ENCODE results near the gene TMIGD1. TPM values are rescaled to one million over a fixed set of nuclear protein-coding genes. Genes with fewer than 3 reads are reported as not detected.

TMIGD1 gene
- total and polyA plus RNA-seq, 12 donors: not detected

DNA sequence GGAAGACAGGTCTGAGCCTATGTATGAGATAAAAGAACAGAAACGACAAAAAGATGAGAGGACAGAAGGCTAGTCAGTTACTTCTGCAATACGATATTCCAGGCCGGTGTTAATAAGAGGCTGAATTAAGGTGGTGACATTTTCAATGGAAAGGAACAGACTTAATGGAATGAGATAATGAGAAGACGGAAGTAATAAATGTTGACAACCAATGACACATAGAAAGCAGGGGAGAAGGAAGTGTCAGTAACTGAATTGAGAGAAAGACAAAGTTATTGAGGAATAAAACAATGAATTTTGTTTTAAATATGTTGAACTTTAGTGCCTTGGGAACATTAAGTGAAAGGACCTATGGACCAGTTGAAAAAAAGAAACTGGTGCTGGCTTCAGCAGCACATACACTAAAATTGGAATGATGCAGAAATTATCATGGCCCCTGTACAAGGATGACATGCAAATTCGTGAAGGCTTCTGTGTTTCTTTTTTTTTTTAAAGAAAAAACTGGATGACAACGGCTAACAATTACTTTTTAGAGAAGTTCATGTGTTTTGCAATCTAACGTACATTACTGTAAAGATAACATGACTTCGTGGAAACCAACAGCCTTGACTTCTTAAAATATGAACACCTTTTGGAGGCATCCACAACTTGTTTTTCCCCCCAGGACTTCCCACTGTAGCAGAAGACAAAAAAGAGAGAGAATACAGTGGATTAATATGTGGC is 26.4 kb upstream of the TMIGD1 start:
- peak overlapping the region in 1 of 10 donors; percentile 69 for H3K27ac ChIP-seq
- peaks cover 0 to 19% (median 10%) of the 10 kb centered on the region in 11 donors for H3K9me3 ChIP-seq
- peaks cover 0 to 28% (median 0%) of the 10 kb centered on the region in 9 donors for H3K4me1 ChIP-seq
- ATAC-seq: no peak
- TF ChIP-seq, protein P1, sequence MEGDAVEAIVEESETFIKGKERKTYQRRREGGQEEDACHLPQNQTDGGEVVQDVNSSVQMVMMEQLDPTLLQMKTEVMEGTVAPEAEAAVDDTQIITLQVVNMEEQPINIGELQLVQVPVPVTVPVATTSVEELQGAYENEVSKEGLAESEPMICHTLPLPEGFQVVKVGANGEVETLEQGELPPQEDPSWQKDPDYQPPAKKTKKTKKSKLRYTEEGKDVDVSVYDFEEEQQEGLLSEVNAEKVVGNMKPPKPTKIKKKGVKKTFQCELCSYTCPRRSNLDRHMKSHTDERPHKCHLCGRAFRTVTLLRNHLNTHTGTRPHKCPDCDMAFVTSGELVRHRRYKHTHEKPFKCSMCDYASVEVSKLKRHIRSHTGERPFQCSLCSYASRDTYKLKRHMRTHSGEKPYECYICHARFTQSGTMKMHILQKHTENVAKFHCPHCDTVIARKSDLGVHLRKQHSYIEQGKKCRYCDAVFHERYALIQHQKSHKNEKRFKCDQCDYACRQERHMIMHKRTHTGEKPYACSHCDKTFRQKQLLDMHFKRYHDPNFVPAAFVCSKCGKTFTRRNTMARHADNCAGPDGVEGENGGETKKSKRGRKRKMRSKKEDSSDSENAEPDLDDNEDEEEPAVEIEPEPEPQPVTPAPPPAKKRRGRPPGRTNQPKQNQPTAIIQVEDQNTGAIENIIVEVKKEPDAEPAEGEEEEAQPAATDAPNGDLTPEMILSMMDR (IDR thresholded peaks at IDR 0.05): no peak
- H3K27me3 ChIP-seq: no peaks in the 10 kb centered on the region
- 66 to 68% methylated on average over 8 of the region's 8 CpGs for WGBS, 2 donors
- H3K36me3 ChIP-seq: no peaks in the 10 kb centered on the region
- DNase-seq: no peak
- intact Hi-C loops (cut with DNase I): no loop called here
- H3K4me3 ChIP-seq: no peak overlapping the region

DNA sequence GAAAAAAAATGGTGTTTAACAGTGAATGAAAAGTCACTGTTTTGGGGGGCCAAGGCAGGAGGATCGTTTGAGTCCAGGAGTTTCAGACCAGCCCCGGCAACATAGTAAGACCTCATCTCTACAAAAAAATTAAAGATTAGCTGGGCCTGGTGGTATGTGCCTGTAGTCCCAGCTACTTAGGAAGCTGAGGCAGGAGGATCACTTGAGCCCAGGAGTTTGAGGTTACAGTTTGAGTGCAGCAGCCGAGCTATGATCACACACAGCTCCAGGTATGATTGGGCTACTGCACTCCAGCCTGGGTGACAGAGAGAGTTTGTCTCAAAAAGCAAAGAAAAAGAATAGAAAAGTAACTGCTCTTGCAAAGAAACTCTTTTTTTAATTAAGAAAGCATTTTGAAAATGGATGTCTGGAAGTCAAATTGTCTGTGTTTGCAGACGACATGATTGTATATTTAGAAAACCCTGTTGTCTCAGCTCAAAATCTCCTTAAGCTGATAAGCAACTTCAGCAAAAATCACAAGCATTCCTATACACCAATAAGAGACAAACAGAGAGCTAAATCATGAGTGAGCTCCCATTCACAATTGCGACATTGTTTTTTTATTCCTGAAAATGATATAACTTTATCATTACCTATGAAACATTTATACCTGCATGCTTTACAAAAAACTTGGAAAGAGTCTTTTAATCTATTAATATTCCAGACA is 24.4 kb upstream of the TMIGD1 start:
- Histone ChIP-seq H3K9me3 (peaks cover 0 to 19% (median 10%) of the 10 kb centered on the region in 11 donors), H3K4me3 (no peak overlapping the region), H3K4me1 (peaks cover 0 to 24% (median 0%) of the 10 kb centered on the region in 9 donors), H3K27me3 (no peaks in the 10 kb centered on the region), H3K36me3 (no peaks in the 10 kb centered on the region), H3K27ac (no peak overlapping the region)
- intact Hi-C loops (cut with DNase I): no loop called here
- TF ChIP-seq, protein P1 (IDR thresholded peaks at IDR 0.05): no peak
- 80 to 82% methylated on average over 5 of the region's 5 CpGs for WGBS, 2 donors
- DNase-seq (no peak), ATAC-seq (no peak)

DNA sequence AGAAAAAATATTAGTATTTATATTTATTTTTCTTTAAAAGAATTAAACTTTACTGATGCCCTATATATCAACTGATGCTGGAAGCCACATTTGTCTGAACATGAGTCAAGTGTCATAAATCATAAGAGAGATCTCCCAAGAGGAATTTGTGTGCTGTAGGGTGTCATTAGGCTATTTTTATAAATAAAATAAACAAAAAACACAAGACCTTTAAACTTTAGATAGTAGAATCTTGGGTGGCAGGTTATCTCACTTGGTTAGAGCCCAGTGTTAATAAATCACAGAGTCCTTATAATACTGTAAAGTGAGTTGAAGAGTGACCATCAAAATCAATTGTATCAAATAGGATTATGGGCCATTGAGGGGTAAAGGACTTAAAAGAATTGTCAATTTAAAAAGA is 23.6 kb upstream of the TMIGD1 start:
- TF ChIP-seq, protein P1 (IDR thresholded peaks at IDR 0.05): no peak
- no peak for DNase-seq
- Histone ChIP-seq H3K4me1 (peaks cover 0 to 19% (median 0%) of the 10 kb centered on the region in 9 donors), H3K27me3 (no peaks in the 10 kb centered on the region), H3K36me3 (no peaks in the 10 kb centered on the region), H3K9me3 (peaks cover 0 to 17% (median 10%) of the 10 kb centered on the region in 11 donors), H3K4me3 (no peak overlapping the region), H3K27ac (no peak overlapping the region)
- ATAC-seq: no peak
- intact Hi-C loops (cut with DNase I): no loop called here

DNA sequence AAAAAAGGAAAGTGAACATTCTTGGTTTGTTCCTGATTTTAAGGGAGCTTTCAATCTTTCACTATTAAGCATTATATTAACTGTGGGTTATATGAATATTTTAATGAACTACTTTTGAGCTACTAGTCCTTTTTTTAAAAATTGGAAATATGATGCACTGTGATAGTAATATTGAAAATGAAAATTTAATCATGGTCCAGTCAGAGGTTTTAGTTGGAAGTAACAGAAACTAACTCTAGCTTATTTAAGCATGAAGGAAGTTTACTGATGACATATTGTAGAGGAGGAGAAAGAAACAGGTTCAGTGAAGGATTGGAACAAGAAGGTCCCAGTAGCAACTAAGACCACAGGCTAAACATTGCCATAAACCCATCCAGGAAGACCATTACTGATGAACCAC is 20.8 kb upstream of the TMIGD1 start:
- ATAC-seq: no peak
- Histone ChIP-seq H3K4me1 (peaks cover 0 to 23% (median 0%) of the 10 kb centered on the region in 9 donors), H3K27ac (no peak overlapping the region), H3K4me3 (no peak overlapping the region), H3K36me3 (no peaks in the 10 kb centered on the region), H3K27me3 (no peaks in the 10 kb centered on the region), H3K9me3 (no peaks in the 10 kb centered on the region)
- DNase-seq: no peak
- intact Hi-C loops (cut with DNase I): no loop called here
- TF ChIP-seq, protein P1 (IDR thresholded peaks at IDR 0.05): no peak
